Stimulated activated CD4-positive, alpha-beta T cell treated with anti-CD3 and anti-CD28 coated beads, Interleukin-2, amount 100 ng/mL, for 4 hours (primary cell): Measurements from ENCODE around the gene WDR73.
"Not testable (repeated sequence)": the region's sequence is repeated elsewhere in the genome, so short reads cannot be mapped to it uniquely, and the experiment has no call there.

Source experiments
- DNase-seq: peaks from one replicate; pipeline ENCODE4 v3.0.0-alpha.2; 2020; ENCODE audit warnings: low read depth

WDR73 gene

GRCh38 chr15:84657748-84658079 lies 3.6 kb upstream of the WDR73 start:
- DNase-seq: no peak

GRCh38 chr15:84656972-84657371 lies 2.9 kb upstream of the WDR73 start:
- no peak for DNase-seq

GRCh38 chr15:84654689-84655453 lies 788 bp upstream of the WDR73 start:
- peak; percentile 74 for DNase-seq

GRCh38 chr15:84653584-84653909 lies 536 bp downstream of the WDR73 start:
- DNase-seq: no peak

GRCh38 chr15:84649706-84650105 lies 4.4 kb downstream of the WDR73 start:
- DNase-seq: no peak

GRCh38 chr15:84648539-84648938 lies 5.5 kb downstream of the WDR73 start:
- DNase-seq: no peak

GRCh38 chr15:84647726-84648125 lies 6.4 kb downstream of the WDR73 start:
- no peak for DNase-seq

GRCh38 chr15:84645997-84646396 lies 8.1 kb downstream of the WDR73 start:
- no peak for DNase-seq

- no peak for DNase-seq
Measured at GRCh38 chr15:84645496-84645895, 8.6 kb downstream of the WDR73 start.

GRCh38 chr15:84643838-84644237 lies 10.2 kb downstream of the WDR73 start:
- DNase-seq: no peak

- not testable (repeated sequence) for DNase-seq
Measured at GRCh38 chr15:84642640-84643039, 11.4 kb downstream of the WDR73 start.

GRCh38 chr15:84641871-84642270 lies 12.2 kb downstream of the WDR73 start:
- DNase-seq: not testable (repeated sequence)

- no peak for DNase-seq
Measured at GRCh38 chr15:84638103-84638502, 16.0 kb downstream of the WDR73 start.

- DNase-seq: no peak
Measured at GRCh38 chr15:84634228-84634837, 19.8 kb downstream of the WDR73 start.

- DNase-seq: peak; percentile 57
Measured at GRCh38 chr15:84633311-84634227, 20.5 kb downstream of the WDR73 start.

GRCh38 chr15:84631706-84632272 lies 22.3 kb downstream of the WDR73 start:
- no peak for DNase-seq

GRCh38 chr15:84629033-84629432 lies 25.1 kb downstream of the WDR73 start:
- no peak for DNase-seq

GRCh38 chr15:84625123-84625522 lies 29.0 kb downstream of the WDR73 start:
- DNase-seq: no peak

GRCh38 chr15:84624359-84624758 lies 29.7 kb downstream of the WDR73 start:
- no peak for DNase-seq

GRCh38 chr15:84621358-84621979 lies 32.6 kb downstream of the WDR73 start:
- no peak for DNase-seq

- DNase-seq: no peak
Measured at GRCh38 chr15:84620626-84621025, 33.5 kb downstream of the WDR73 start.

GRCh38 chr15:84616235-84616634 lies 37.8 kb downstream of the WDR73 start:
- no peak for DNase-seq
